Upper lobe of left lung (tissue), 6 donors: ENCODE measurements around the gene GRPEL1. TPM values are rescaled to one million over a fixed set of nuclear protein-coding genes. Genes with fewer than 3 reads are reported as not detected.
A peak's percentile ranks its signal among the peaks of the same experiment; 100 is the strongest.

Experiments
- ATAC-seq, 2 donors: fragments of 200-7000 bp; cut with Tn5 transposase; one replicate each; pipeline ENCODE4 v1.9.1; 2022; ENCODE audit warnings: mild to moderate bottlenecking in 2 of 2, moderate library complexity in 2 of 2; ENCODE audit not compliant: low FRiP score in 2 of 2
- DNase-seq, 2 donors: peaks; one replicate each; pipeline ENCODE4 v3.0.0-alpha.2; 2019 to 2020
- H3K27ac ChIP-seq, 4 donors: fragments of 200-600 bp; sonication (generic); one replicate each; pipeline ENCODE4 v1.5.1; 2016 to 2019
- H3K27me3 ChIP-seq, 4 donors: fragments of 200-600 bp; sonication (generic); one replicate each; pipeline ENCODE4 v1.5.1; 2017 to 2019
- H3K36me3 ChIP-seq, 4 donors: fragments of 200-600 bp; sonication (generic); one replicate each; pipeline ENCODE4 v1.5.1; 2016 to 2019
- H3K4me1 ChIP-seq, 4 donors: fragments of 200-600 bp; sonication (generic); one replicate each; pipeline ENCODE4 v1.5.1; 2018 to 2019
- H3K4me3 ChIP-seq, 4 donors: fragments of 200-600 bp; sonication (generic); one replicate each; pipeline ENCODE4 v1.5.1; 2017 to 2019; ENCODE audit warnings: mild to moderate bottlenecking in 2 of 4, moderate library complexity in 1 of 4
- H3K9me3 ChIP-seq, 4 donors: fragments of 200-600 bp; sonication (generic); one replicate each; pipeline ENCODE4 v1.5.1; 2018 to 2019
- EP300 ChIP-seq, 4 donors: sonication (generic); formaldehyde crosslinking; IDR thresholded peaks; one replicate each; pipeline ENCODE4 v1.5.1; 2017; ENCODE audit warnings: antibody characterized with exemption in 4 of 4, control low read depth in 2 of 4
- POLR2A ChIP-seq, 4 donors: fragments of 450-650 bp; IDR thresholded peaks; one replicate each; pipeline ENCODE4 v1.5.1; 2016 to 2017; ENCODE audit warnings: antibody characterized with exemption in 4 of 4, mild to moderate bottlenecking in 2 of 4
- POLR2AphosphoS5 ChIP-seq, 2 donors: sonication (generic); formaldehyde crosslinking; IDR thresholded peaks; one replicate each; pipeline ENCODE4 v1.5.1; 2017; ENCODE audit warnings: antibody characterized with exemption in 2 of 2
- WGBS, 2 donors: methylation state at CpG; one replicate each; pipeline ENCODE4 v1.1.5; 2017 to 2018; 5-methylcytosine and 5-hydroxymethylcytosine counted together
- total RNA-seq, 6 donors: library from RNA; depleted of rRNA in 4 of 6; stranded (reverse); fragments of >200 nt in 4 of 6; gene quantifications; one replicate each; pipeline versions ENCODE4 v1.1.0 to v1.2.1, GENCODE V29; 2016 to 2021
- TF ChIP-seq, protein P1 (sequence below), 6 experiments: fragments of 450-650 bp in 4 of 6; fragments of 200-600 bp in 2 of 6; sonication (generic) in 2 of 6; IDR thresholded peaks; one replicate each; pipeline ENCODE4 v1.5.1; 2016 to 2019; ENCODE audit warnings: antibody characterized with exemption in 6 of 6
- donor health status: DM: no; HTN: no; CAD: no; lungs with moderate emphysema.
- donor health status: DM: no; HTN: yes; CAD: no; lungs with severe emphysema.

GRPEL1 gene
- total RNA-seq, 6 donors from 2014 or later, result 9.4 to 29.0 (median 24.2) TPM

DNA sequence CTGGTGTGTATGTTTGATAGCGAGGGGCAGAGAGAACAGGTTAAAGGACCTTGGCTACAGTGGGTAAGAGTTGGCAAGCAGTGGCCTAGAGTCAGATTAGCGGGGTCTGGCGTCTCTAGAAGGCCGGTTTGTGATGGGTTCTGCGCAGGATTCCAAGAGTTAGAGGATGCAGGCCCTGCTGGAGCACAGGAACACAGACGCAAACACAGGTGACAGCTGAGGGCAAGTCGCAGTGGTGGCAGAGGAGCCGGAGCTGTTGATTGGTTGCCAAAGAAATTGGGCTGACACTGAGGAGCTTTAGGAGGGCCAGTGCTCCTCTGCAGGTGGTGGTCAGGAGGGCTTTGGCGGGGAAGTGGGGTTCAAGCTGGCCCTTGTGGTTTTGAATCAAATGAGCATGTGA, 20.9 kb downstream of the GRPEL1 start:
- ATAC-seq (no peak), DNase-seq (no peak)
- TF ChIP-seq EP300 (IDR thresholded peaks at IDR 0.05) (no peak), POLR2A (IDR thresholded peaks at IDR 0.05) (no peak), POLR2AphosphoS5 (IDR thresholded peaks at IDR 0.05) (no peak)
- TF ChIP-seq, protein P1, sequence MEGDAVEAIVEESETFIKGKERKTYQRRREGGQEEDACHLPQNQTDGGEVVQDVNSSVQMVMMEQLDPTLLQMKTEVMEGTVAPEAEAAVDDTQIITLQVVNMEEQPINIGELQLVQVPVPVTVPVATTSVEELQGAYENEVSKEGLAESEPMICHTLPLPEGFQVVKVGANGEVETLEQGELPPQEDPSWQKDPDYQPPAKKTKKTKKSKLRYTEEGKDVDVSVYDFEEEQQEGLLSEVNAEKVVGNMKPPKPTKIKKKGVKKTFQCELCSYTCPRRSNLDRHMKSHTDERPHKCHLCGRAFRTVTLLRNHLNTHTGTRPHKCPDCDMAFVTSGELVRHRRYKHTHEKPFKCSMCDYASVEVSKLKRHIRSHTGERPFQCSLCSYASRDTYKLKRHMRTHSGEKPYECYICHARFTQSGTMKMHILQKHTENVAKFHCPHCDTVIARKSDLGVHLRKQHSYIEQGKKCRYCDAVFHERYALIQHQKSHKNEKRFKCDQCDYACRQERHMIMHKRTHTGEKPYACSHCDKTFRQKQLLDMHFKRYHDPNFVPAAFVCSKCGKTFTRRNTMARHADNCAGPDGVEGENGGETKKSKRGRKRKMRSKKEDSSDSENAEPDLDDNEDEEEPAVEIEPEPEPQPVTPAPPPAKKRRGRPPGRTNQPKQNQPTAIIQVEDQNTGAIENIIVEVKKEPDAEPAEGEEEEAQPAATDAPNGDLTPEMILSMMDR (IDR thresholded peaks at IDR 0.05), result no peak
- Histone ChIP-seq H3K27ac (peak overlapping the region in 1 of 4 donors; percentile 6), H3K9me3 (no peaks in the 10 kb centered on the region), H3K4me3 (no peak overlapping the region), H3K36me3 (peaks cover 0 to 7% (median 1%) of the 10 kb centered on the region in 4 donors), H3K4me1 (peaks cover 23 to 57% (median 34%) of the 10 kb centered on the region in 4 donors), H3K27me3 (no peaks in the 10 kb centered on the region)
- 80 to 86% methylated on average over 9 of the region's 9 CpGs for WGBS, 2 donors

- Histone ChIP-seq H3K27me3 (no peaks in the 10 kb centered on the region), H3K4me3 (no peak overlapping the region), H3K4me1 (peaks cover 30 to 64% (median 40%) of the 10 kb centered on the region in 4 donors), H3K9me3 (no peaks in the 10 kb centered on the region), H3K27ac (peak overlapping the region in 1 of 4 donors; percentile 6), H3K36me3 (peaks cover 0 to 5% (median 0%) of the 10 kb centered on the region in 4 donors)
- 82 to 92% methylated on average over 23 of the region's 23 CpGs for WGBS, 2 donors
- ATAC-seq (no peak), DNase-seq (peak in 1 of 2 donors; percentile 61)
- no peak for TF ChIP-seq POLR2AphosphoS5 (IDR thresholded peaks at IDR 0.05)
- TF ChIP-seq, protein P1 (IDR thresholded peaks at IDR 0.05), result no peak
- no peak for TF ChIP-seq EP300 (IDR thresholded peaks at IDR 0.05)
- no peak for TF ChIP-seq POLR2A (IDR thresholded peaks at IDR 0.05)
Observed at GRCh38 chr4:7045961-7046921, 21.6 kb downstream of the GRPEL1 start.

DNA sequence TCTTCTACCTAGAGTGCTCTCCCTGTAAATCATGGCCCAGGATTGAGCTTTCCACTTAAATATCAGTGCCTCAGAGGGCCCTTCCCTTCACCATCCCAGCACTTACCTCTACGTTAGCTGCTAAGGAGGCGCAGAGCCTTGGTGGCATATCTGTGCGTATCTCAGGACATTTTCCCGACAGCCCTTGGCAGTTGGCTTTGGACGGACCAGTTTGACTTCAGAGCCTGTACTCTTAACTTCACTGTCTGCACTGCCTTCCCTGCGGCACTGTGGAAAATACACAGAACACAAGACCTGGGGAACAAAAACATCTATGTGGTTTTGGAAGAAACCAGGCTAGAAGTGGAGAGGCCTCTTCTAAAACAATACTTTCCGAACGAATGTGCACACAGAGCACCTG, 22.3 kb downstream of the GRPEL1 start:
- 80 to 88% methylated on average over 8 of the region's 8 CpGs for WGBS, 2 donors
- DNase-seq (no peak), ATAC-seq (no peak)
- Histone ChIP-seq H3K27ac (no peak overlapping the region), H3K4me1 (peaks cover 27 to 63% (median 40%) of the 10 kb centered on the region in 4 donors), H3K4me3 (peak overlapping the region in 1 of 4 donors; percentile 99), H3K36me3 (peaks cover 0 to 5% (median 0%) of the 10 kb centered on the region in 4 donors), H3K9me3 (no peaks in the 10 kb centered on the region), H3K27me3 (no peaks in the 10 kb centered on the region)
- TF ChIP-seq EP300 (IDR thresholded peaks at IDR 0.05) (no peak), POLR2A (IDR thresholded peaks at IDR 0.05) (no peak), POLR2AphosphoS5 (IDR thresholded peaks at IDR 0.05) (no peak)
- TF ChIP-seq, protein P1 (IDR thresholded peaks at IDR 0.05), result no peak

GRCh38 chr4:7044137-7044930, 23.5 kb downstream of the GRPEL1 start:
- no peaks in the 10 kb centered on the region for H3K27me3 ChIP-seq
- peak overlapping the region; percentile 86 to 96 (median 95) for H3K27ac ChIP-seq
- H3K4me3 ChIP-seq, result peak overlapping the region; percentile 69 to 99 (median 92)
- no peaks in the 10 kb centered on the region for H3K9me3 ChIP-seq
- H3K36me3 ChIP-seq, result peaks cover 0 to 5% (median 0%) of the 10 kb centered on the region in 4 donors
- TF ChIP-seq POLR2AphosphoS5 (IDR thresholded peaks at IDR 0.05) (no peak), EP300 (IDR thresholded peaks at IDR 0.05) (no peak), POLR2A (IDR thresholded peaks at IDR 0.05) (no peak)
- TF ChIP-seq, protein P1 (IDR thresholded peaks at IDR 0.05), result no peak
- 22 to 26% methylated on average over 27 to 29 of the region's 29 CpGs for WGBS, 2 donors
- H3K4me1 ChIP-seq, result peaks cover 27 to 50% (median 39%) of the 10 kb centered on the region in 4 donors
- DNase-seq (no peak), ATAC-seq (no peak)
